Stimulated activated CD4-positive, alpha-beta T cell treated with anti-CD3 and anti-CD28 coated beads, TNF-alpha, amount 100 ng/mL, for 48 hours (primary cell): Measurements from ENCODE around the gene LHPP.

Source experiments
- DNase-seq, 3 donors: peaks; one replicate each; pipeline ENCODE4 v3.0.0-alpha.2; 2020; ENCODE audit warnings: low read depth in 3 of 3

LHPP gene

DNA sequence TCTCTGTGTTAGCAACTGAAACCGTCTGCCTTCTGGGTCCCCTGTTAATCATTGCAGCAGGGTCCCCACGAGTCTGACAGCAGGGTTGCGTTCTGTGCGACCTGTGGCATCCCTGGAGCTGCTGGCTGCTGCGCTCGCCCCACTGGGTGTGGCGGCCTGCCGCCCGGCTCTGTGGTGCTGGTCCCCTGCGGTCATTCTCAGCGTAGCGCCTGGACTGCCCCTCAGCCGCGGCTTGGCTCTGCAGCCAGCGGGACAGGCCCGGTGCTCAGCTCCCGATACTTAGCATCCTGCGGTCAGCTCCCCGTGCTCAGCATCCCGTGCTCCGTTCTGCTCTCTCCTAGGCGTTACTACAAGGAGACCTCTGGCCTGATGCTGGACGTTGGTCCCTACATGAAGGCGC is 35.0 kb downstream of the LHPP start:
- DNase-seq, result no peak

DNA sequence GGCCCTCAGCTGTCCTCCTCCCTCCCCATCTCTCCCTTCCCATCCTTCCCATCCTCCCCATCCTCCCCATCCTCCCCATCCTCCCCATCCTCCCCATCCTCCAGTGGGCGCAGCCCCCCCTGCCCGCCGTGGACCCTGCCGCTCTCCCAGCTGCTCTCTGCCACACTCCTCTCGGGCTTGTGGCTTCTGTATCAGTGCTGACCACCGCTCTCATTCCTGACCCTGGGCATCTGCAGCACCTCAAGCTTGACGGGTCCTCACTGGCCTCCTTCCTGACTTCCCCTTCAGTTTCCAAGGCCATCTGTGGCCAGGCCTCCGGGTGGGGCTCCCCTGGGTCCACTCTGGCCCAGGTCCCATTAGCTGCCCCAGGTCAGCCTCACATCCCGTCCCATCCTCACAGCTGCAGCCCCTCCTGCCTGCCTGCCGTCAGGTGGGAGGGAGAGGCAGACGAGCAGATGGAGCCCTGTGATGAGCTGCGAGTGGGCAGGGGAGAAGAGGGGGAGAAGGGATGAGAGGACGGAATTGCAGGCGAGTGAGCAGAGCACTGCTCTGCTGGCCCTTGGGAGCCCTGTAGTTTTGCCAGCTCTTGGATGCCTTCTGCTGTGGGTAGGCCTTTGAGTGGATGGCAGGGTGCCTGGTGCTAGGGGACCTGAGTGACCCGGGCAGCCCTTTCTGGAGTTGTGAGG is 35.7 kb downstream of the LHPP start:
- DNase-seq, result no peak

DNA sequence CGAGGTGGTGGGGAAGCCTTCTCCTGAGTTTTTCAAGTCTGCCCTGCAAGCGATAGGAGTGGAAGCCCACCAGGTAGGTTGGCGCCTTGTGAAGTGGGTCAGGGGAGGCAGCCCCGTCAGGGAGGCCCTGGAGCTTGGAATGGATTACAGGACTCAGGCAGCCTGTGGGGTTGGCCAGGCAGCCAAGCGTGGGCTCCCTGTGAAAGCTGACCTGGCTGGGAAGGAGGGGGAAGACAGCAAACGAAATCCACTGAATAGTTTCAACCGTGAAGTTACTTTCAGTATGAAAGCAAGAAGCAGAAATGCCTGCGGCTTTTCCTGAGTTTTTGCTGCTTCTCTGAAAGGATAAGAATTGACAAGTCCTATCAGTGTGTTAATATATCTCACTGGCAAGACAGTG is 36.4 kb downstream of the LHPP start:
- no peak for DNase-seq

DNA sequence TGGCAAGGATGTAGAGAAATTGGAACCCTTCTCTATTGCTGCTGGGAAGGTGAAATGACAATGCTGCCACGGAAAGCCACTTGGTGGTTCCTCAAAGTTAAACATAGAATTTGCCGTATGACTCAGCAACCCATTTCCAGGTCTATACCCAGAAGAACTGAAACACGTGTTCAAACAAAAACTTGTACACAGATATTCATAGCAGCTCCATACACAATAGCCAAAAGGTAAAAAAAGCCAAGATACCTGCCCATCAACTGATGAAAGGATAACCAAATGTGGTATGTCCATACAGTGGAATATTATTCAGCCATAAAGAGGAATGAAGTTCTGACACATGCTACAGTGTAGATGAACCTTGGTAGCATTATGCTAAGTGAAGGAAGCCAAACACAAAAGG is 39.1 kb downstream of the LHPP start:
- no peak for DNase-seq

DNA sequence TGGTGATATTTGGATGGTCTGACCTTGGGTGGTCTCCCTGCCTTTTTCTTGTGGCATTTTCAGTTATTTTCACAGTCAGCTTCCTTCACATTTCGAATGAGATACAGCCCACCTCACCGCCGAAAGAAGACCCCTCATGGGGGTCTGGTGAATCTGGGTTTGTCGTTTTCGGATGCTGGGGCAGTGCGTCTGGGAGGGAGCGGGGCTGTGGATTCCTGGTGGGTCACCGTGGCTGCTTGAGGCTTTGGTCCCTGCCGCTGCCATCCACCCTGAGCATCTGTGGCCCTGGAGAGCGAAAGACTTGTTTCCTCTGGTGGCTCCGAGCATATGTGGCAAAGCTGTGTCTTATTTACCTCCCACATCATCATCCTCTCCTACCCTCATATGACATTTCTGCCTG is 43.1 kb downstream of the LHPP start:
- DNase-seq, result no peak

DNA sequence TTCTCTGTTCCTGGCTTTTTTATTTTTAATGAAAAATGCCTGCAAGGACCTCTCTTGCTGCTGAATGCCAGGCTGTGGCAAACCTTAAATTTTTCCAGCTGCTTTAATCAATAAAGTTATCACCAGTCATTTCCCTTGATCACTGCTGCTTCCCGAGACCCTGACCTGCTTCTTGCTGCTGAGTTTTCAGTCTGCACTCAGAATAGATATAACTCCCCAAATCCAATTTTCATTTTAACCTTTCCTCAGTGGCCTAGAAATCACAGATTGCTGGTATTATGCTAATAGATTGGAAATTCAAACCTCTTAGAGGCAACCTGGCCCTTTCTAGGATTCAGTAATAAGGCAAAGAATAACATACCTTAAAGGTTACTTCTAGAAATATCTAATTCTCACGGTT is 43.7 kb downstream of the LHPP start:
- DNase-seq, result no peak

DNA sequence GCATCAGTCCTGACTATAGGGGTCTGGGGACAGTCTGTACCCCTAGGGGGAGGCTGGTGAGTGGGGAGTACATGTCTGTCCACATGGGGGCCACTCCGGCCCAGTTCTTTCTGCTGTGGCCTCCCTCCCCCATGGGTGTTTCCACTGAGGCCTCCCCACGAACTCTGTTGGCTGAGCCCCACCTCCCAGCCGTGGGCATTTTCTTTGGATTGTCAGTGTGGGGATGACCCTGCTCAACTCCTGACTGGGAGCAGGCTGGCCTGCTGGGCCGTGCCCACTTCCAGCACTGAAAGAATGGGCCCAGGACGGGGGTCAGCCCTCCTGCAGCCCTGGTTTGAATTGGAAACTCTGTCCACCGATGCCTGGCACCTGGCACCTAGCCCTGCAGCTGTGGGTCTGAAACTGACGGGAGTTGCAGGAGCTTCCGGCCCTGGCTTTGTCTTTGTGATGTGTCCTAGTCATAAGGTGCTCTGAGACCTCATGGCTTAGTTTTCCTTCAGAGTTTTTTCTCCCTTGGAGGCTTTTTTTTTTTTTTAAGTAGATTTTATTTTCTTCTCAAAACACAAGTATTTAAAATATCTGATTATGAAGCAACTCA is 46.5 kb downstream of the LHPP start:
- DNase-seq, result no peak

DNA sequence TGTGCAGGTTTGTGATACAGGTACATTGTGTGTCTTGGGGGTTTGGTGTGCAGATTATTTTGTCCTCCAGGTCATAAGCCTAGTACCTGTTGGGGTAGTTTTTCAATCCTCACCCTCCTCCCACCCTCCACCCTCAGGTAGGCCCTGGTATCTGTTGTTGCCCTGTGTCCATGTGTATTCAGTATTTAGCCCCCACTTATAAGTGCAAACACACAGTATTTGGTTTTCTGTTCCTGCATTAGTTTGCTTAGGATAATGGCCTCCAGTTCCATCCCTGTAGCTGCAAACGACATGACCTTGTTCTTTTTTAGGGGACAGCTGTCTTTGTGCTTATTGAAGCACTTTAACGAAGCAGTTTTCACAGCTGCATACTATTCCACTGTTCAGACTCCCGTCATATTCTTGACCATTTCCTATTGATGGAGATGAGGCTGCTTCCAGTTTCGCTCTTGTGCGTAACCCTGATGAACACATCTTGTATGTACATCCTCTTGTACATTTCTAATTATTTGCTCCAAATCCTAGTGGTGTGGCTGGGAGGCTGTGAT is 47.4 kb downstream of the LHPP start:
- DNase-seq, result no peak

DNA sequence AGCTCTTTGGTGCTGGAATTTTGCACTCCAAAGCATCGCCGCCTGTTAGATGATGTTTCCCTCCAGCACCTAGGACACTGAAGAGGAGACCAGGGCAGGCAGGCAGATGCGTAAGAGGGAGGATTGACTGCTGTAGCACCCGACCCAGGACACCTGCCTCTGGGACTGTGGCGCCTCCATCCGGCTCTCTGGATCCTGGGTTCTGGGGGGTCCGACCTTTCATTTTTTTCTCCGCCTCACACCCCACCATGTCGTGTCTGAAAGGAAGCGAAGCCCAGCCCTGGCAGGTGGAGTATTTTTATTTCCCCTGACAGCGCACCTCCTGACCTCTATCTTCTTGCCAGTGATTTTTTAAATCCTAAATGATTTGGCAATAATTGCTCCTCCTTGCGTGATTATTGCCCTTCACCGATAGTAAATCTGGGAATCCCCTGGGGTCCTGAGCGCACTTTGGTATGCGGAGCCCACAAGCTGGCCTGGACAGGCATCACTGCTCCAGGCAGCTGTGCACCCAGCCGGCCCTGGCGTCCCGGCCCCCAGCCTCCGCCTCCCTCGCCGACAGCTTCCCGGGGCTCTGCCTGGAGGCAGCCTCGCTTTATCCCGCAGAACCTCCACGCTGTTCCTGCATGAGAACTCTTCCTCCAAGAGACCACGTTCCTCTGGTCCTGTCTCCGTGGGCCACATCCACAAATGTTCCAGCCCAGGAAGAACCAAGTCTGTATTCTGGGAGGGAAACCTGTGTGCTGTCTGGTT is 48.4 kb downstream of the LHPP start:
- DNase-seq, result no peak

DNA sequence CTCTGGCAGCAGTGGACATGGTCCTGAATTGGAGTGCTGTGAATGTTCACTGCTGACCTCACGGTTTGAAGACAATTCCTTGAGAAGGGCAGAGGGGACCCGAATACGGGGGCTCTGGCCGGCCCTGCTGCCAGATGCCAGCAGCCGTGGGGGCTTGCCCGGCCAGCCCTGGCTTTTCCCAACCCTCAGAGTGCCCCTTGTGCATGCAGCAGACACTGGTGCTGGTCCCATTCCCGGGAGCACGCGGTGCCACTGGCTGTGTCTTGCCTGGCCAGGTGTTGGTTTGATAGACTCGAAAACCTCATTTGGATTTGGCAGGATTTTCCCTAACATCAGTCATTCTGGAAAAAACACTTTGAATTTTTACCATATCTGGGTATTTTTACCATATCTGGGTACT is 49.1 kb downstream of the LHPP start:
- DNase-seq, result no peak

DNA sequence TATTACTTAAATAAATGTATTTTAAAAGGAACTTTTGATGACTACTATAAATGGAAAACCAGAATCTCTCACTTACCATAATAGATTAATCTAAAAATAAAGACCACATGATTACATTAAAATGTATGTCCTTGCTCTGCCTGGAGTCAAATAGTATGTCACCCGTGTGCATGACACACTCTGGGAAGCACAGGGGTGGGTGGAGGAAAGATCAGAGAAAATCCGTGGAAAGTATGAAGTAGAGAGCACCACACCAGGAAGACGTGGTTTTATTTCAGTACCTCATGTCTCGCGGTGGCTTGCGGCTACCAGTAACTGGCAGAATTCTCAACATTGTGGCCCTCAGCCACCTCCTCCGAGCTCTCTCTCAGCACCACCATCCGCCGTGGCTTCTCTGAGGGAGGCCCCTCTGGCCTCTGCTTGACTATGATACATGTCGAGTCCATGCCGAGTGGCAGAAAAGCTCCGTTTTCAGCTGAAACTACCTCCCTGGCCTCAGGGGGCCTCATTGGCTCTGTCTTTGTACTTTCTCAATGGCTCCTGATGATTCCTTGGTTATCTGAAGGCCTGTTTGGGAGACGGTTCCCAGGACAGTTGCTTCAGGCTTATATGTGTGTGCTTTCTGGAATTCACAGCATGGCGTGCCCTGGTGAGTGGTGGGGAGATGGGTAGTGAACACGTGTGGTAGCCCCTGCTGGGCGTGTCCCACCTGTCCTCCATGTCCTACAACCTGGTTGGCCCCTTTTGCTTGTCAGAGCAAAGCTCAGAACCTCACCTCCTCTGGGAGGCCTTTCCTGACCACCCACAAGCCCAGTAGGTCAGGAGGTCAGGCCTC is 49.8 kb downstream of the LHPP start:
- DNase-seq, result no peak

DNA sequence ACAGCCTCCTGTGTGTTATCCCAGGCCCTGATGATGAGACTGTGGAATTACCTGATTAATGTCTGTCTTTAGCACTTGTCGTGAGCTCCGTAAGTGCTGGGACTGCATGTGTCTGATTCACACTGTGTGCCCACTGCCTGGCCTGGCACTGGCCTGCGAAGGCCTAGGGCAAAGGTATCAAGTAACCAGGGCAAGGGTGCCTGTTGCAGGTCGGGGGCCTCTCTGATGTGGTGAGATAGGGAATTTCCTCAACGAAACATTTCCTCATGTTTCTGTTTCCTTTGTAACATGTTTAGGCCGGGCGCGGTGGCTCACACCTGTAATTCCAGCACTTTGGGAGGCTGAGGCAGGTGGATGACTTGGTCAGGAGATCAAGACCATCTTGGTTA is 50.4 kb downstream of the LHPP start:
- DNase-seq, result no peak

DNA sequence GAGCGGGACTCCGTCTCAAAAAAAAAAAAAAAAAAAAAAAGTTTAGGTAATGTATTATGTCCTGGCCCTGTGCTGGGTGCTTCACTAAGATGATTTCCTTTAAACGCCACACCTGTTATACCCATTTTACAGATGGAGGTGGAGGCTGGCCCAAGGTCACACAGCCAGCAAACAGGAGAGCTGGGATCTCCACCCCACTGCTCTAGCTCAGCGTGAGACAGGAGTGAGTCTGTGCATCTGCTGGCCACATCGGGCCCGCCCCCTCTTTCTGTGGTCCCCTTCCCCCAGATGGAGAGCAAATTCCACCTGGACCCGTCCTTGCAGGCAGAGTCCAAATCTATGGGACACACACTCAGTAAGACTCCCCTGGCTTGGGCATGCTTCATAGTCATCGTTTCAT is 51.0 kb downstream of the LHPP start:
- DNase-seq, result no peak

DNA sequence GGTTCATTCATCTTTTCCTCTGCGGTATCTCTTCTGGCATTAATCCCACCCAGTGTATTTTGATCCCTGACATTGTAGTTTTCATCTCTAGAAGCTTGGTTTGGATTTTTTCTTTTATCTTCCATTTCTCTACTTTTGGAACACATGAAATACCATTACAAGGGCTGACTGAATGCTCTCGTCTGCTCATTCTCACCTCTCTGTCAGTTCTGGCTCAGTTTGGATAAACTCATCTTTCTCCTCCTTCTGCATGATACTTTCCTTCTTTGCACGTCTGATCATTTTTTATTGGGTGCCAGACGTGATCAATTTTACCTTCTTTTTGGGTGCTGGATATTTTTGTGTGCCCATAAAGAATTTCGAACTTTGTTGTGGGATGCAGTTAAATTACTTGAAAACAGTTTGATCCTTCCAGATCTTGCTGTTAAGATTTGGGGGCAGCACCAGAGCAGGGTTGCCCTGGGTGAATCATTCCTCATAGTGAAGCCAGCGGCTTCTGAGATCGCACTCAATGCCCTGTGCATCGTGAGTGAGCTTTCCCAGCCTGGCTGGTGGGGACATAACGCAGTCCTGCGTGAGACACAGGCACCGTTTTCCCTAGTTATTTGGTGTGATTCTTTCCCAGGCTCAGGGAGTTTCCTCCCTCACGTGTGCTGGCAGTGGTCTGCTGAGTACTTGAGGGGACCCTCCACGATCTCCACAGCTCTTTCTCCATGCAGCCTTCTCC is 53.8 kb downstream of the LHPP start:
- DNase-seq, result no peak

DNA sequence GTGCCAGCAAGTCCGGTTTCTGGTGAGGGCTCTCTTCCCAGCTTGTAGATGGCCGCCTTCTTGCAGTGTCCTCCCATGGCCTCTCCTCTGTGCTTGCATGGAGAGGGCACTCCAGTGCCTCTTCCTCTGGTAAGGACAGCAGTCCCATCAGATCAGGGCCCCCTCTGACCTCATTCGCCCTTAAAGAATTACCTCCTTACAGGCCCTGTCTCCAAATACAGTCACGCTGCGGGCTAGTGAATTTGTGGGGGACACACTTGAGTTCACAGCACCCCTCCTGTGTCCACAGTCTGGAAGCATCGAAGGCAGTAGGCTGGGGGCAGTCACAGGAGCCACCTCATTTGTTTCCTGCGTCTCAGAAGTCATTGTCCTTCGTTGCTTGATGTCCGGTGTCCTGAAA is 54.6 kb downstream of the LHPP start:
- no peak for DNase-seq

DNA sequence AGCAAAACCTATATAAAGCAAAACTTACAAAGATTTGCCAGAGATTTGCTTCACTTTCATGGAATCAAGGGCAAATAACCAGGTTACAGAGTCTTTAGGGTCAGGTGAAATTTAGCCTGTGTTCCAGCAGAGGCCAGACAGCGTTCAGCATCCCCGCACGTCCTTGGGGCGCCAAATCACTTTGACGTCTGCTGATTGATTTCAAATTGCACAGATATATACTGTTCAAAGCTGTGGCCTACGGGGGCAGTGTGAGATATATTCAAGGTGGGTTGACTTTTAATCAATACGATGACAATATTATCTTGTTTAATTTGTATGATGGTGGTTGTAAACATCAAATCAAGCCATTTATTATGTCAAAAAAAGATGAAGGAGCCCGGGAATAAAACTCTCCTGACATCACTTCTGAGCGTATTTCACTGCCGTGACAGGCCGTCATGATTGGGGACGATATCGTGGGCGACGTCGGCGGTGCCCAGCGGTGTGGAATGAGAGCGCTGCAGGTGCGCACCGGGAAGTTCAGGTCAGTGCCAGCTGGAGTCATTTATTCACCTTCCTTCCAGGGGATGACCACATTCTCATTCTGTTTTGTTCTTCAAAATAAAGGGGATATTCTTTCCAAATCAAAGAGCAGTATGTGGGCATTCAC is 55.2 kb downstream of the LHPP start:
- DNase-seq, result no peak

DNA sequence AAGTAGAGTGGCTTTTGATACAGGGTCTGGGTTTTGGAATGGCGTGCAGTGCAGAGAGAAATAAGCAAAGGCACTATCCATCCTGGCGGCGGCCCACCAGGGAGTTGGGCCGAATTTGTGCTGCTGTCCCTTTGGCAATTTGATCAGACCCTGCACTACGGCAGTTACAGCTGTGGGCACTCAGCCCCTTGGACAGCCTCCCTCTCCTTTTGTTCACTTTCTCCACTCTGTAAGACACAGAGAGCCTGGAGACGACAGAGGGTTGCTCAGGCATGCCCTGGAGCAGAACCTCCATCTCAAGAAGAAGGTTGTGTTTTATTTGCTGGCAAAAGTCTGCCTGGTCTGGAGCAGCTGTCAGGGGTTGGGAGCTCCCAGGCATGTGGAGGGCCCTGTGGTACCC is 55.8 kb downstream of the LHPP start:
- no peak for DNase-seq

DNA sequence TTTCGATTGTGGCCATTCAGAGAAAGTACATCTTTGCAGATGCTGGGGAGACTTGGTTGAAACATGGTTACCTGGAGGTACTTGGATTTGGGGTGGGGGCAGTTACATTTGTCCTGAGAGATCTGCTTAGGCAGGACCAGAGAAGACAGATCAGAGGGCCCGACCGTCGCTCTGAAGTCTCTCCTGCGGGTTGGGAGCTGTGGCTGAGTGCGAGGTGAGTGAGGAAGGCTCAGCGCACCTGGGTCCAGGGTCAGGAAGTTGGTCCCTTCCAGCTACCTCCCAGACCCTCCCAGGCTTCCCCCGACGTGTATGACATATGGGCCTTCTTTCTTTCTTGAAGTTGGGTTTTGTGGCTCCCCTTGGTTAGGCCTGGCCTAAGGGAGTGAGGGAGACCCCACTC is 56.3 kb downstream of the LHPP start:
- no peak for DNase-seq

DNA sequence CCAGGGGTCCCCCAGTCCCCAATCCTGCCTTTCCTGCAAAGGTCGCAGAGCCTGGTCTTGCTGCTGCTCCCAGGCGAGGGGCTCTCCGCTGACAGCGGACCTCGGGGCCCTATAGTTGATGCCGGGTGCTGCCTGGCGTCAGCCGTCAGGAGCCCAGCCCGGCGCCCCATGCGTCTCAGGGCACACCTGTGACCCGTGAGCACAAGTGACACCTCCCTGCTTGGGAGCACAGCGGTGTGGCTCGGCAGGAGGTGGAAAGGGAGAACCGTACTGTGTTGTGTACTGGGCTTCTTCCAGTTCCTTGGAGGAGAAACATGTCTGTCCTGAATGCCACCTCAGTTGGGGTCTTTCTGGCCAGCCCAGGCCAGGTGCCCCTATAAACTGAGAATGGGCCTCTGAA is 56.7 kb downstream of the LHPP start:
- no peak for DNase-seq

DNA sequence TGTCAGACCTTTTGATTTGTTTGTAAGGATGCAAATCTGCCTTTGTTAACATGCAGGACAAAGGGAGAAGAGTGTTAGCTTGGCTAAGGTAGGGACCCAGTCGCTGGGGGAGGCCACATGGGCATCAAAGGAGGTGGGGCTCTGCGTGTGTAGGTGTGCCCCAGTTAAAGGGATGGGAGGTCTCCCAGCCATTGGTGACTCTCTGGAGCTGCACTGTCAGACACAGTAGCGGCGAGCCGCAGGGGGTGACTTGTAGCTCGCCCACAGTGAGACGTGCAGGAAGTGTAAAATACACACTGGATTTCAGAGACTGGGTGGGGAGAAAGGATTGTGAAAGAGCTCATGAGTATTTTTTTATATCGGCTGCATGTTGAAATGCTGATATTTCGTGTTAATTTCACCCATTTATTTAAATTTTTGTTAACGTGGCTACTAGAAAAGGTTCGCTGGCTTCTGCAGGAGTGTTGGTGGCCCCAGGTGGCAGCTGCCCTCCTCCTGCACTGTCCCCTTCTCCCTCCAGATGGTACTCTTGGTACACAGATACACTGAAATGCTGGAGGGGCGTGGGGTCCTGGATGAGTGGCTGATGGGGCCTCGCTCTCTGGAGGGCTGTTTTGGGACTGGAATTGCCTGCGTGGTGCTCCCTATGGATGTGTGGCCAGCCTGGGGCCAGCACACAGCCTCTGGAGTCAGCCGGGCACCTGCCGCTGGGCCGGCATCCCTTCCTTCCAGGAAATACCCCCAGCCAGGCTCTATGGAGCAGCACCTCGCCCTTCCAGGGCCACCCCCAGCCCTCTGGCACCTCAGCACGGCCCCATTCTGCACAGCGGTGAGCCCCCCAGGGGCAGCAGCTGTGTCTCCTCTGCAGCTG is 59.2 kb downstream of the LHPP start:
- no peak for DNase-seq
